Measurements from ENCODE around the gene EEF1A2.
A peak's percentile ranks its signal among the peaks of the same experiment; 100 is the strongest.

The EEF1A2 gene

GRCh38 chr20:63532449-63532971 is 33.6 kb upstream of the EEF1A2 start:
- H3K14ac ChIP-seq (ENCODE audit: low read length) = peak overlapping the region; percentile 8
- H2BK5ac ChIP-seq (ENCODE audit: low read length) = peak overlapping the region; percentile 1
- no peak for DNase-seq (ENCODE audit: low spot score)
- H3K4me3 ChIP-seq (ENCODE audit: low read length in 2 of 2) = peak overlapping the region in 1 of 2 donors; percentile 43
- peak overlapping the region; percentile 47 for H2BK120ac ChIP-seq (ENCODE audit: low read depth, low read length)
- H3K36me3 ChIP-seq (replicated peaks in 1 of 2; ENCODE audit: control insufficient read depth in 2 of 2, insufficient read depth in 2 of 2, low read length in 2 of 2) = peaks cover 0 to 2% of the 10 kb centered on the region in 2 donors
- H3K27ac ChIP-seq (replicated peaks; ENCODE audit: low read length) = no peak overlapping the region
- no peak overlapping the region for H2BK12ac ChIP-seq (ENCODE audit: low read length)
- H3K4me1 ChIP-seq (ENCODE audit: control insufficient read depth in 2 of 2, insufficient read depth in 1 of 2, low read depth in 1 of 2, low read length in 2 of 2) = peaks cover 12 to 15% of the 10 kb centered on the region in 2 donors
- H3K4me2 ChIP-seq (ENCODE audit: insufficient read depth, low read length, poor library complexity, severe bottlenecking) = no peak overlapping the region
- H3K9ac ChIP-seq (ENCODE audit: low read depth, low read length, poor library complexity) = peak overlapping the region; percentile 32
- no peak overlapping the region for H2AFZ ChIP-seq (ENCODE audit: low read length)
- peak overlapping the region; percentile 48 for H3K18ac ChIP-seq (ENCODE audit: low read length)
- no peak overlapping the region for H3K4ac ChIP-seq (ENCODE audit: low read length)
- no CpG with 5 or more reads among the region's 24 CpGs for WGBS, 2 donors (ENCODE audit: extremely low coverage in 2 of 2, insufficient read length in 2 of 2, insufficient replicate concordance in 1 of 2)
- peaks cover 6% of the 10 kb centered on the region for H3K79me1 ChIP-seq (ENCODE audit: low read depth, low read length)
- peak overlapping the region; percentile 22 for H3K23ac ChIP-seq (ENCODE audit: low read depth, low read length, poor library complexity)
- peaks cover 0 to 2% of the 10 kb centered on the region in 2 donors for H3K9me3 ChIP-seq (replicated peaks in 1 of 2; ENCODE audit: control insufficient read depth in 2 of 2, insufficient read depth in 1 of 2, low read depth in 1 of 2, low read length in 2 of 2)
- H3K27me3 ChIP-seq (ENCODE audit: control insufficient read depth in 3 of 3, insufficient read depth in 3 of 3, low read depth in 1 of 3, low read length in 3 of 3) = no peaks in the 10 kb centered on the region
- peak overlapping the region; percentile 26 for H2BK15ac ChIP-seq (ENCODE audit: low read length)
- H4K91ac ChIP-seq (ENCODE audit: low read depth, low read length, poor library complexity) = peak overlapping the region; percentile 67
- H4K8ac ChIP-seq (ENCODE audit: low read depth, low read length) = no peak overlapping the region
- no peak overlapping the region for H2AK5ac ChIP-seq (ENCODE audit: low read depth, low read length)

- Histone ChIP-seq H3K4me2 (ENCODE audit: insufficient read depth, low read length, poor library complexity, severe bottlenecking) (no peak overlapping the region), H3K27ac (replicated peaks; ENCODE audit: low read length) (peak overlapping the region; percentile 21), H3K36me3 (replicated peaks in 1 of 2; ENCODE audit: control insufficient read depth in 2 of 2, insufficient read depth in 2 of 2, low read length in 2 of 2) (peaks cover 0 to 2% of the 10 kb centered on the region in 2 donors), H3K4me1 (ENCODE audit: control insufficient read depth in 2 of 2, insufficient read depth in 1 of 2, low read depth in 1 of 2, low read length in 2 of 2) (peaks cover 11 to 15% of the 10 kb centered on the region in 2 donors), H3K23ac (ENCODE audit: low read depth, low read length, poor library complexity) (peak overlapping the region; percentile 22), H3K4me3 (ENCODE audit: low read length in 2 of 2) (peak overlapping the region in 1 of 2 donors; percentile 43), H4K8ac (ENCODE audit: low read depth, low read length) (no peak overlapping the region), H2BK15ac (ENCODE audit: low read length) (no peak overlapping the region), H3K79me1 (ENCODE audit: low read depth, low read length) (peaks cover 6% of the 10 kb centered on the region), H3K18ac (ENCODE audit: low read length) (peak overlapping the region; percentile 15), H3K9ac (ENCODE audit: low read depth, low read length, poor library complexity) (peak overlapping the region; percentile 39), H3K14ac (ENCODE audit: low read length) (no peak overlapping the region), H3K27me3 (ENCODE audit: control insufficient read depth in 3 of 3, insufficient read depth in 3 of 3, low read depth in 1 of 3, low read length in 3 of 3) (no peaks in the 10 kb centered on the region), H2AFZ (ENCODE audit: low read length) (no peak overlapping the region), H2BK5ac (ENCODE audit: low read length) (no peak overlapping the region), H3K4ac (ENCODE audit: low read length) (no peak overlapping the region), H2BK12ac (ENCODE audit: low read length) (no peak overlapping the region), H2AK5ac (ENCODE audit: low read depth, low read length) (no peak overlapping the region), H3K9me3 (replicated peaks in 1 of 2; ENCODE audit: control insufficient read depth in 2 of 2, insufficient read depth in 1 of 2, low read depth in 1 of 2, low read length in 2 of 2) (peaks cover 0 to 2% of the 10 kb centered on the region in 2 donors), H4K91ac (ENCODE audit: low read depth, low read length, poor library complexity) (peak overlapping the region; percentile 67), H2BK120ac (ENCODE audit: low read depth, low read length) (no peak overlapping the region)
- no peak for DNase-seq (ENCODE audit: low spot score)
- WGBS, 2 donors (ENCODE audit: extremely low coverage in 2 of 2, insufficient read length in 2 of 2, insufficient replicate concordance in 1 of 2) = no CpG with 5 or more reads among the region's 27 CpGs
These were observed 33.0 kb upstream of the EEF1A2 start for GRCh38 chr20:63531686-63532448.

GRCh38 chr20:63530788-63531160 is 31.9 kb upstream of the EEF1A2 start:
- no peak overlapping the region for H4K91ac ChIP-seq (ENCODE audit: low read depth, low read length, poor library complexity)
- H3K36me3 ChIP-seq (replicated peaks in 1 of 2; ENCODE audit: control insufficient read depth in 2 of 2, insufficient read depth in 2 of 2, low read length in 2 of 2) = peaks cover 0 to 2% of the 10 kb centered on the region in 2 donors
- peak overlapping the region; percentile 79 for H2AK5ac ChIP-seq (ENCODE audit: low read depth, low read length)
- H3K27ac ChIP-seq (replicated peaks; ENCODE audit: low read length) = no peak overlapping the region
- H3K4me2 ChIP-seq (ENCODE audit: insufficient read depth, low read length, poor library complexity, severe bottlenecking) = no peak overlapping the region
- H3K4me3 ChIP-seq (ENCODE audit: low read length in 2 of 2) = no peak overlapping the region
- no peak for DNase-seq (ENCODE audit: low spot score)
- H2BK5ac ChIP-seq (ENCODE audit: low read length) = no peak overlapping the region
- no peak overlapping the region for H2AFZ ChIP-seq (ENCODE audit: low read length)
- H3K9ac ChIP-seq (ENCODE audit: low read depth, low read length, poor library complexity) = no peak overlapping the region
- no peak overlapping the region for H3K14ac ChIP-seq (ENCODE audit: low read length)
- H2BK15ac ChIP-seq (ENCODE audit: low read length) = no peak overlapping the region
- H3K27me3 ChIP-seq (ENCODE audit: control insufficient read depth in 3 of 3, insufficient read depth in 3 of 3, low read depth in 1 of 3, low read length in 3 of 3) = no peaks in the 10 kb centered on the region
- H3K9me3 ChIP-seq (replicated peaks in 1 of 2; ENCODE audit: control insufficient read depth in 2 of 2, insufficient read depth in 1 of 2, low read depth in 1 of 2, low read length in 2 of 2) = peaks cover 0 to 2% of the 10 kb centered on the region in 2 donors
- no peak overlapping the region for H2BK120ac ChIP-seq (ENCODE audit: low read depth, low read length)
- H3K23ac ChIP-seq (ENCODE audit: low read depth, low read length, poor library complexity) = no peak overlapping the region
- peaks cover 3 to 11% of the 10 kb centered on the region in 2 donors for H3K4me1 ChIP-seq (ENCODE audit: control insufficient read depth in 2 of 2, insufficient read depth in 1 of 2, low read depth in 1 of 2, low read length in 2 of 2)
- H3K18ac ChIP-seq (ENCODE audit: low read length) = peak overlapping the region; percentile 44
- WGBS, 2 donors (ENCODE audit: extremely low coverage in 2 of 2, insufficient read length in 2 of 2, insufficient replicate concordance in 1 of 2) = no CpG with 5 or more reads among the region's 14 CpGs
- H3K79me1 ChIP-seq (ENCODE audit: low read depth, low read length) = peaks cover 6% of the 10 kb centered on the region
- no peak overlapping the region for H4K8ac ChIP-seq (ENCODE audit: low read depth, low read length)
- H3K4ac ChIP-seq (ENCODE audit: low read length) = no peak overlapping the region
- no peak overlapping the region for H2BK12ac ChIP-seq (ENCODE audit: low read length)

Measured in neuronal stem cell (in vitro differentiated cells).